Transverse colon (tissue), 4 donors: Measurements from ENCODE around the gene RAB10. TPM values are rescaled to one million over a fixed set of nuclear protein-coding genes. Genes with fewer than 3 reads are reported as not detected.
A peak's percentile ranks its signal among the peaks of the same experiment; 100 is the strongest.

Experiments used
- DNase-seq: peaks from one replicate; pipeline ENCODE4 v3.0.0-alpha.2; 2019
- H3K27ac ChIP-seq, 4 donors: fragments of 200-600 bp; sonication (generic); 2 replicates each; pipeline ENCODE4 v1.5.1; 2016 to 2018; ENCODE audit warnings: inconsistent platforms in 4 of 4
- H3K27me3 ChIP-seq: fragments of 200-600 bp; sonication (generic); 2 replicates; pipeline ENCODE4 v1.5.1; 2017; ENCODE audit warnings: inconsistent platforms
- H3K36me3 ChIP-seq, 4 donors: fragments of 200-600 bp; sonication (generic); 2 replicates each; pipeline ENCODE4 v1.5.1; 2017 to 2019; ENCODE audit warnings: inconsistent platforms in 4 of 4
- H3K4me1 ChIP-seq, 4 donors: fragments of 200-600 bp; sonication (generic); 2 replicates each; pipeline ENCODE4 v1.5.1; 2017 to 2020; ENCODE audit warnings: inconsistent platforms in 4 of 4
- H3K4me3 ChIP-seq, 4 donors: fragments of 200-600 bp; sonication (generic); 1 replicate in 1 of 4; 2 replicates in 3 of 4; pipeline versions ENCODE4 v1.5.1 to v1.6.1; 2017 to 2019; ENCODE audit warnings: inconsistent platforms in 4 of 4
- H3K9me3 ChIP-seq, 2 donors: fragments of 200-600 bp; sonication (generic); 2 replicates each; pipeline ENCODE4 v1.5.1; 2017 to 2019; ENCODE audit warnings: inconsistent platforms in 2 of 2
- CTCF ChIP-seq, 5 experiments: fragments of 200-600 bp in 3 of 5; fragments of 450-650 bp in 2 of 5; sonication (generic) in 3 of 5; IDR thresholded peaks; 1 replicate in 2 of 5; 2 replicates in 3 of 5; pipeline ENCODE4 v1.5.1; 2016 to 2017; ENCODE audit warnings: antibody characterized with exemption in 5 of 5, inconsistent platforms in 3 of 5, mild to moderate bottlenecking in 2 of 5, moderate library complexity in 1 of 5
- EP300 ChIP-seq: sonication (generic); formaldehyde crosslinking; IDR thresholded peaks from one replicate; pipeline ENCODE4 v1.6.1; 2017; ENCODE audit warnings: antibody characterized with exemption, low read depth
- POLR2A ChIP-seq: fragments of 450-650 bp; IDR thresholded peaks from one replicate; pipeline ENCODE4 v1.6.1; 2016; ENCODE audit warnings: antibody characterized with exemption, mild to moderate bottlenecking, moderate library complexity
- POLR2AphosphoS5 ChIP-seq, 3 donors: sonication (generic); formaldehyde crosslinking; IDR thresholded peaks; one replicate each; pipeline ENCODE4 v1.6.1; 2016; ENCODE audit warnings: antibody characterized with exemption in 3 of 3
- WGBS, 2 donors: methylation state at CpG; one replicate each; pipeline ENCODE4 v1.1.5; 2018; ENCODE audit warnings: low coverage in 1 of 2; 5-methylcytosine and 5-hydroxymethylcytosine counted together
- in situ Hi-C, 4 donors: fragments of 200-750 bp; cut with MboI; loops; one replicate each; pipeline versions ENCODE4 v1.15.0 to v1.15.1; 2017; ENCODE audit warnings: low sequenced_read_pairs in 3 of 4, low pct_ligation_motif_present in 1 of 4, low pct_unique_long_range_greater_than_20kb in 1 of 4
- intact Hi-C: fragments of 100-400 bp; cut with DNase I; formaldehyde crosslinking; loops from one replicate; pipeline ENCODE4 v1.15.1; 2023; ENCODE audit warnings: low total_unique reads
- total RNA-seq, 4 donors: library from RNA; depleted of rRNA; stranded (reverse); fragments of >200 nt; gene quantifications; one replicate each; pipeline ENCODE4 v1.1.0, GENCODE V29; 2016

The RAB10 gene
- total RNA-seq, 4 donors from 2014 or later: 99.5 to 150 (median 144) TPM

GRCh38 chr2:26144953-26145680 is 111.2 kb downstream of the RAB10 start:
- DNase-seq: peak; percentile 64
- H3K27ac ChIP-seq: peak overlapping the region; percentile 50 to 79 (median 71)
- WGBS, 2 donors: 17% methylated on average over 9 to 11 of the region's 11 CpGs
- no peak for TF ChIP-seq POLR2A
- no peak for TF ChIP-seq EP300
- TF ChIP-seq POLR2AphosphoS5 (IDR thresholded peaks at IDR 0.05): peak in 1 of 3 donors; percentile 26
- peak; percentile 62 to 88 (median 71) for TF ChIP-seq CTCF (IDR thresholded peaks at IDR 0.05)
- no peak overlapping the region for H3K4me3 ChIP-seq
- H3K9me3 ChIP-seq: no peaks in the 10 kb centered on the region
- peaks cover 0 to 21% (median 7%) of the 10 kb centered on the region in 4 donors for H3K4me1 ChIP-seq
- H3K36me3 ChIP-seq: no peaks in the 10 kb centered on the region
- intact Hi-C loops (loop anchor here (2.0 to 10.0 kb wide), 2 partner anchors 160 to 194 kb away; partner anchors contain the start of gene KIF3C), in situ Hi-C loops (loop anchor here in 3 of 4 donors (5.0 to 10.0 kb wide), 4 partner anchors 150 to 198 kb away; no protein-coding TSS in a partner anchor)
- H3K27me3 ChIP-seq: peaks cover 16% of the 10 kb centered on the region

- Histone ChIP-seq H3K4me1 (peaks cover 0 to 17% (median 6%) of the 10 kb centered on the region in 4 donors), H3K9me3 (no peaks in the 10 kb centered on the region), H3K36me3 (no peaks in the 10 kb centered on the region), H3K4me3 (no peak overlapping the region), H3K27ac (no peak overlapping the region), H3K27me3 (peaks cover 32% of the 10 kb centered on the region)
- no peak for DNase-seq
- TF ChIP-seq EP300 (no peak), CTCF (IDR thresholded peaks at IDR 0.05) (no peak), POLR2A (no peak), POLR2AphosphoS5 (IDR thresholded peaks at IDR 0.05) (no peak)
- in situ Hi-C loops: loop anchor here in 3 of 4 donors (5.0 to 10.0 kb wide), 4 partner anchors 154 to 201 kb away; no protein-coding TSS in a partner anchor
- intact Hi-C loops: loop anchor here (10.0 kb wide), 1 partner anchor 164 kb away; the partner anchor contains the start of gene KIF3C
- 36 to 50% methylated on average over 2 of the region's 2 CpGs for WGBS, 2 donors
Observed at GRCh38 chr2:26148501-26148900, 114.6 kb downstream of the RAB10 start.

GRCh38 chr2:26150243-26150642 is 116.4 kb downstream of the RAB10 start:
- H3K27ac ChIP-seq: no peak overlapping the region
- no peak for DNase-seq
- H3K9me3 ChIP-seq: peaks cover 5 to 8% of the 10 kb centered on the region in 2 donors
- H3K4me1 ChIP-seq: peaks cover 0 to under 1% (median 0%) of the 10 kb centered on the region in 4 donors
- no peak for TF ChIP-seq EP300
- no peak for TF ChIP-seq POLR2A
- no peak for TF ChIP-seq POLR2AphosphoS5 (IDR thresholded peaks at IDR 0.05)
- TF ChIP-seq CTCF (IDR thresholded peaks at IDR 0.05): no peak
- 73 to 81% methylated on average over 8 to 12 of the region's 12 CpGs for WGBS, 2 donors
- H3K36me3 ChIP-seq: no peaks in the 10 kb centered on the region
- in situ Hi-C loops: no loop called here
- H3K4me3 ChIP-seq: no peak overlapping the region
- H3K27me3 ChIP-seq: peaks cover 32% of the 10 kb centered on the region
- intact Hi-C loops: no loop called here

GRCh38 chr2:26157580-26157979 is 123.7 kb downstream of the RAB10 start:
- WGBS, 2 donors: 96 to 97% methylated on average over 4 to 5 of the region's 5 CpGs
- DNase-seq: no peak
- intact Hi-C loops: no loop called here
- Histone ChIP-seq H3K36me3 (no peaks in the 10 kb centered on the region), H3K9me3 (peaks cover 5 to 8% of the 10 kb centered on the region in 2 donors), H3K4me1 (no peaks in the 10 kb centered on the region), H3K4me3 (no peak overlapping the region), H3K27ac (no peak overlapping the region), H3K27me3 (no peaks in the 10 kb centered on the region)
- in situ Hi-C loops: no loop called here
- TF ChIP-seq EP300 (no peak), POLR2AphosphoS5 (IDR thresholded peaks at IDR 0.05) (no peak)
